Astrocyte (in vitro differentiated cells and primary cell): Measurements from ENCODE around the gene PI4K2A.

Experiments
- CTCF ChIP-seq: IDR thresholded peaks from 2 replicates; pipeline ENCODE4 v1.5.1; 2011; ENCODE audit warnings: low read depth, mild to moderate bottlenecking, inconsistent platforms, low read length, moderate library complexity; ENCODE audit not compliant: insufficient read depth
- EZH2 ChIP-seq: IDR thresholded peaks from 2 replicates; pipeline ENCODE4 v1.6.1; 2012; ENCODE audit warnings: mild to moderate bottlenecking, low read length, inconsistent platforms; ENCODE audit not compliant: insufficient read depth

DNA sequence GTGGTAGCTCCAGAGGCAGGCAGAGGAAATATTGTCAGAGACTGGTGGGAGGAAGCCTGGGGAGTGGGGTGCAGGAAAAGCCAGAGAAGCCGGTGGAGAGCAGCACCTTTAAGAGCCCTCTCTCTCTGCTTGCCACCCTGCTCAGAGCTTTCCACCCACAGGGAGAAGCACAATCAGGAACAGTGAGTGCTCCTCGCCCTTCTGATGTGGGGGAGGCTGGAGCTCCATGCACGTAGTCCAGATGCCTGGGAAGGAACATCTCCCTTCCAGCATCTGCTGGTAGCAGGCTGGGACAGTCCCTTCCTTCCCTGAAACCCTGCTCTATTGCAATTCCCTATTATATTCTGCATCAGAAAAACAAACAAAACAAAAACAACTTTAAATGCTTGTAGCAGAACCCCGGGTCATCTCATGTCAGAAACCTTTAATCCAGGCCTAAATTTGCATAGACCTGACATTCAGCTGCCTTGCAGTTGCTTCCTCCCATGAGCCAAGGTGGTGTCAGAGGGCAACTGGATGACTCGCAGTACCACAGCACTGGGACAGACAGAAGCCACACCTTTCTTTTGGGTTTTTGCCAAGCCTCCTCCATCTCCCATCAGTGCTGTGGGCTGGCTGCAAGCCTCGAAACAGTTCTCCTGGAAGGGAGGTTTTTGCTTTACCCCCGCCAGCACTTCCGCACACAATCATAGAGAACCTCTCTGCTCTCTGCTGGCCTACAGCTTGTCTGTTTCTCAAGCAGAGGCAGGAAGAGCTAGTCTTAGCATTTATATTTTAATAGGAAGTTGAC is 33.5 kb downstream of the PI4K2A start:
- TF ChIP-seq CTCF (no peak), EZH2 (no peak)
